Limb (tissue), 2 donors: ENCODE data around the gene ATPAF2.
A peak's percentile ranks its signal among the peaks of the same experiment; 100 is the strongest.

Source experiments
- DNase-seq, 2 donors: peaks; one replicate each; pipeline ENCODE4 v3.0.0-alpha.2; 2016; ENCODE audit errors: extremely low spot score in 2 of 2

ATPAF2 gene

DNA sequence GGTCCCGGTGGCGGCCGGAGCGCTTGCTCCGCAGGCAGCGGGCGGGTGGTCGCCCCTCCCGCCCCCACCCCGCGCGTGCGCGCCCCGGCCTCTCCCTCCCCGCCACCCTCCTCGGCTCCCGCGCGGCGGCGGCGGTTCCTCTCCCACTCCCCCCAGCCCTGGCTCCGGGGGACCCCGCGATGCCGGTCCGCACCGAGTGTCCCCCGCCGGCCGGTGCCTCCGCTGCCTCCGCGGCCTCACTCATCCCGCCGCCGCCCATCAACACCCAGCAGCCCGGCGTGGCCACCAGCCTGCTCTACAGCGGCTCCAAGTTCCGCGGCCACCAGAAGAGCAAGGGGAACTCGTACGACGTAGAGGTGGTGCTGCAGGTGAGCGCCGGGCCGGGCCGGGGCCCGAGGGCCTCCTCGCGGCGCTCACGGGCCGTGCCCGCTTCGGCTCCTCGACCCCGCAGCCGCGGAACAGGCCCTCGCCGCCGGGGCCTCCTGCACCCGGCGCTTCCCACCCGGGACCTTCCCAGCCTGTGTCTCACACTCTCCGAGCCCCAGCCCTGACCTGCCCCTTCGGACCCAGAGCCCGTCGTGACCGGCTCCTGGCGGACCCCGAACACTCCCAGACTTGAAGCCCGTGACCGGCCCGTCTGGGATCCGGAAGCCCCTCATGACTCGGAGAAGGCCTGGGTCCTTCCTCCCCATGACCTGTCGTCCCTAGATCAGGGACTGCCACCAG is 730 bp upstream of the ATPAF2 start:
- DNase-seq: no peak

DNA sequence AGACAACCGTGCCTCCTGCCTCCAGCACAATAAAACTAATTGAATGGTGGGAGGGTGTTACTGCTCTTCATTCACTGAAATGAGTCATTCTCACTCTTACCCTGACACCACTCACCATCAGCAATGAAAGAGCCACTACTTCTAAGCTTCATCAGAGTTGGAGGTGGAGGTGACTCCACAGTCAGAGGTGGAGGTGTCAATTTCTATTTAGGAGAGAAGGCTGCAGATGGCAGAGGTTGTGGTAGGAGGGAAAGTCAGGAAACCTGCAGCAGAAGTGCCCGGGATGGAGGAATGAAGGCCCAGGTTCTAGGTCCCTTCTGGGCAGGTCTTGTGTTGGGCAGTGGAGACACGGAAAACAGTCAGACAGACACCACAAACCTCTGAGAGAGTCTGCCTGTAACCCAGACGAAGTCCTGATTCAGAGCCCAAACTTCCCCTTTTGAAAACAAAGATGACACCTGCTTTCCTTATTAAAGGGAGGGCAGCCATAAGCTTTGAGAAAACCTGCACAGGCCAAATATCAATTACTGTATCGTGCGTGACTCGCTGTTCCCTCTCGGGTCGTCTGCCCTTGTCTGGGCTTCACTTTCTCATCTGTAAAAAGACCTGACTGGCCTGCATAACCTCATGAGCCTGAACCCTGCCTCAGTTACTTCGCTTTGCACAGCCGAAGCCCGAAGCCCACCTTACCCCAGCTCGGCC is 668 bp downstream of the ATPAF2 start:
- DNase-seq: no peak

DNA sequence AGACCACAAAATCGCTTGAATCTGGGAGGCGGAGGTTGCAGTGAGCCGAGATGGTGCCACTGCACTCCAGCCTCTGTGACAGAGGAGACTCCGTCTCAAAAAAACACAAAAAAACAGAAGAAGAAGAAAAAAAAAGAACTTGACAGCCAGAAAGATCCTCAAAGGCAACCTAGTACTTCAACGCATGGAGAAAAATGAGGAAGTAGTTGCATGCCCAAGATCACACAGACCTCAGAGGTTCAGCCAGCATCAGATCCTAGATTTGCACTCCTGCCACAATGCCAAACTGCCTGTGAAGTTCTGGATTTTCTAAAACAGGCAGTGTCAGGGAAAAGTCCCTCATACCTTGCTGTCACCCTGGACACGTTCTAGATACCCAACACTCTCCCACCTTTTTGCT is 1.5 kb downstream of the ATPAF2 start:
- no peak for DNase-seq

DNA sequence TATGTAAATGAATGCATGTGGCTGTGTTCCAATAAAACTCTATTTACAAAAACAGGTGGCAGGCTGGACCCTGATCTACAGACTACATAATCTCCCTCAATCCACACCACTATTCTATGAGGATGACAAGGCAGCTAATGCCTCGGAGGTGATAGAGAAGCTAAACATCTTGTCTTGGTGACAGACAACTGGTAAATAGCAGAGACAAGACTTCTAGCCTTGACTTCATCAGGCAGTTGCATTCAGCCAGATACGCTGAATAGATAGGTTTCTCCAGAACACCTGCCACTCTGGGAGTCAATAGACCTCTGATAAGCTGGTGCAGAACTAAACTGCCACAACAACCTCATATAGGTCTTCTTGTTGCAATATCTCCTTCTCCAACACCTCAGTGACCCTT is 3.3 kb downstream of the ATPAF2 start:
- no peak for DNase-seq

DNA sequence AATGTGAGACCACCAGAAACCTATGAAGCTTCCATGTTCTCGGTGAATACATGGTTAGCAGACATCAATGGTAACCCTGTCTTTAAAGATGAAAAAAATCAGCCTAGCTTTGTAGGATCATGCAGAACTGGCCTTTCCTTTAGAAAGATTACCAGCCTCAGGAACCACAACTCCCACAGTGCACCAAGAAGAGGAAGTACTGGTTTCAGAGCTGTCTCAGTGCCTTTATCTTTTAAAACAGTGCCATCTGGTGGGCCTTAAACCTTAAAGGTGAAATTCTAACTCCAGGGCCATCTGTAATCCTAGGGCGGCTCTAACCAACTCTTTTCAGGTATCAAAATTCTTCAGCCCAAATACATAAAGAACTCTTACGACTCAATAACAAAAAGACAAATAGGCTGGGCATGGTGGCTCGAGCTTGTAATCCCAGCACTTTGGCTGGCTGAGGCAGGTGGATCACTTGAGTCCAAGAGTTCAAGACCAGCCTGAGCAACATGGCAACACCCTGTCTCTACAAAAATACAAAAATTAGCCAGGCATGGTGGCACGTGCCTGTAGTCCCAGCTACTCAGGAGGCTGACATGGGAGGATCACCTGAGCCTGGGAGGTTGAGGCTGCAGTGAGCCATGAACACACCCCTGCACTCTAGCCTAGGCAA is 5.4 kb downstream of the ATPAF2 start:
- peak; percentile 42 to 91 for DNase-seq

DNA sequence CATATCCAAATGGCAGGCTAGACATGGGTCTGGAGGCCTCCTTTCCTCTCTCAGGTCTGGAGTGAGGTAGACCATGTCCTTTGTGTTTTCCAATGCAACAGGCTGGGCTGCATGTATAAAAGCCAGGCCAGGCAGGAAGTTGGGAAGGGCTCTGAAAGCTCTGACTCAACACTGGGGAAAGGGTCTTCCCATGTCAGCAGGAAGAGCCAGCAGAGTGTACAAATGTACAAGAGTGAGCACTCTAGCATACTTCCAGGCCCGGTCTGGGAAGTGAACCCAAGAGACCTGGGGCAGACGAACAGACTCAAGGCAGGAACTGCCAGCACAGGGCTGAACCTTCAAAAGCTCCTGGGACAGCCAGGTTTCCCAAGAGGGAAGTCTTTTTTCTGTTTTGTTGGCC is 7.0 kb downstream of the ATPAF2 start:
- DNase-seq: no peak

DNA sequence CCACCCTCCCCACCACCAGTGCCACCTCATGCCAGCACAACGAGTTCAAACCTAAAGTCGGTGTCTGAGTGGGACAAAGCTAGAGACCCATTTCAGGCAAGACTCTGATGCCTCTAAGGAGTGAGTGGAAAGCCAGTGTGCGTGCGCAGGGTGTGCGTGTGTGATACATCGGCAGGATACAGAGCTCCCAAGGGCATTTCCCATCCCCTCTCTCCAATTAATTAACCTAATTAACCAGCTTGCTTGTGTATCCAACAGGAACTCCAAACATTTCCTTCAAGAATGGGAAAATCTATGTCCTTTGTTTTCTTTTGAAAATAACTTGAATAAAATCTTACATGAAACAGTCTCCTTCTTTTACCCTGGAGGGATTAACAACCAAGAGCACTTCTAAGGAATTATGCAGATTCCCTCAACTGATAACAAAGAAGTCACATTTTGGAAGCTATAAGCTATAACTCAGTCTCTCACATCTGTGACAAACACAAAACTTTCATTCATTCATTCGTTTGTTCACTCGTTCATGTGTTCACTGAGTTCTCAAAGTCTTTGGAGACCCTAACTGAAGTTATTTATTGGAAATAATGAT is 9.9 kb downstream of the ATPAF2 start:
- no peak for DNase-seq

DNA sequence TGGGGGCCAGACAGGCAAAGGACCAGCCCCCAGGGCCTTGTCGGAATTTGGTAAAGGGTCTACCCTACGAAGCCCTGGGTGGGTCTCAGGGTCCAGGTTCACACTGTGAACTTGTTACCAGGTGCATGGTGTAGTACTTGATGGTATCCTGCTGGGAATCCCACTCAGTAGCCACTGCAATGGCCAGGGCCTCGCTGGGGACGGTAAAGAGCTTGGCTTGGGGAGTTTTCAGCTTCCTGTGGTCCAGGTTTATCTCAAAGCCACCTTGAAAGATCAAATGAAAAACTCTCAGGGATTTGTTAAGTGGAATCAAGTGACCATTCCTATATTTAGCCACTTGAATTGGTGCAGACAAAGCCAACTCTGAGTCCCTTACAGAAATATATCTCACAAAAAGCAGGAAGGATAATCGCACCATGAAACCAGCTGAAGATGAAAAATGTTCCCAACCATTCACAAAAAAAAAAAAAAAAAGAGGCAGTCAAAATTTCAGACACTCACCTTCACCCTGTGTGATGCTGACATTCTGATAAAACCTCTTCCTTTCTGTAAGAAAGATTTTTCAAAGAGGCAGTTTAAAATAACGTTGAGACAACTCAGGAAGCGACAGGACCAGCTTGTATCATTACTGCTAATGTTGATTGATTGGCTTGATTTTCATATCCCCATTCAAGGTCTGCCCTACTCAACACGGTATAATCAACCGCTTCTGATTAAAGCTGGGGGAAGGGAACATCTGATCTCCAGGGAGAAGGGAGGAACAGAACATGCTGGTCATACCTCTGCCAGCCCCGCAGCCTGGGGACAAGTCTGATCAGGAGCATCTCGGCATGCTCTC is 10.6 kb downstream of the ATPAF2 start:
- no peak for DNase-seq

DNA sequence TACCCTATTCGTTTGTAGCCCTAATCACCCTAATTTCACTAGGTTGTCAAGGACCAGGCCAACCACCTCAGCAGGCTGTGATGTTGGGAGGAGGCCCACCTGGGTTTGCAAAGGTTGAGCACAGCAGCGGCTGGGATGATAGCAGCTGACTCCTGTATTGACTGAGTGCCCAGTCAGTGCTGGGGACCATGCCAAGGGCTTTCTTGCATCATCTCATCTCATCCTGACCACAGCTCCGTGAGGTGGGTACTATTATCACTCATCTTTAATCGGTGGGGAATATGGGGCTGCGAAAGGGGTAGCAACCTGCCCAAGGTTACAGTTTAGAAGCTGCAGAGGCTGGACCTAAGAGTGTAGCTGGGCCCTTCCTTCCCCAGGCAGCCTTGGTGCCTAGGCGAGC is 11.7 kb downstream of the ATPAF2 start:
- no peak for DNase-seq

DNA sequence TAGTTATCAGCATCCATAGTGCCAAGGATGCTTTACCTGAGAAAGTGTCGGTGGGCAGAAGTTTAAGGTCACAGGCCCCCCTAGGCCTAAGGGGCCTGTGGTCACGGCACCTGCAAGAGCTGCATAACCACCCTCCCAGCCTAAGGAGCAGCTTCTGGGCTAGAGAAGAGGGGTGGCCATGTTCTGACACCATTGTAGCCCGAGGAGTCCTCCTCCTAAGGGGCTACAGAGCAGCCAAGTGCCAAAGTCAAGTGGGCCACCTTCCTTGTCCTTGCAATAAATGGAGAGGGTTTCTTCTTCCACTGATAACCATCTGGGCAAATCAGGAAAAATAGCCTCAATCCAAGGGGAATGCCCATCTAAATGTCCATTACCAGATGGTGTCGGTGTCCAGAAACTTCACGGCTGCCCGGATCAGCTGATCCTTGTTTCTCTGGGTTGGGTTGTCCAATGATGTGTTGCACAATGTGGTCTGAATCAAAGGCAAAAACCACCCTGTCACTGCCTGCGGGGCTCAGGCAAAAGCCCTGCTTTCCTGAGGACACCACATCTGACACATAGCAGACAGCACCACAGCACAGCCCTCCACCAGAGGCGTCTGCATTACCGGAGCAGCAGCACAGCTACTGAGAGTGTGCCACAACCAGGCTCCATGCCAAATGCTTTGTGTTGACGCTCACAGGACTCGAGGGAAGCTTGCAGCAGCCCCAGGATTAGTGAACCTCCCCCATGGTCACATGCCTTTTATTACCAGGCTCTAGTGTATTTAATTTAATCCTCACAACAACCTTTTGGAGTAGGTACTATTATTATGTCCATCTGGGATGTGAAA is 12.8 kb downstream of the ATPAF2 start:
- no peak for DNase-seq

DNA sequence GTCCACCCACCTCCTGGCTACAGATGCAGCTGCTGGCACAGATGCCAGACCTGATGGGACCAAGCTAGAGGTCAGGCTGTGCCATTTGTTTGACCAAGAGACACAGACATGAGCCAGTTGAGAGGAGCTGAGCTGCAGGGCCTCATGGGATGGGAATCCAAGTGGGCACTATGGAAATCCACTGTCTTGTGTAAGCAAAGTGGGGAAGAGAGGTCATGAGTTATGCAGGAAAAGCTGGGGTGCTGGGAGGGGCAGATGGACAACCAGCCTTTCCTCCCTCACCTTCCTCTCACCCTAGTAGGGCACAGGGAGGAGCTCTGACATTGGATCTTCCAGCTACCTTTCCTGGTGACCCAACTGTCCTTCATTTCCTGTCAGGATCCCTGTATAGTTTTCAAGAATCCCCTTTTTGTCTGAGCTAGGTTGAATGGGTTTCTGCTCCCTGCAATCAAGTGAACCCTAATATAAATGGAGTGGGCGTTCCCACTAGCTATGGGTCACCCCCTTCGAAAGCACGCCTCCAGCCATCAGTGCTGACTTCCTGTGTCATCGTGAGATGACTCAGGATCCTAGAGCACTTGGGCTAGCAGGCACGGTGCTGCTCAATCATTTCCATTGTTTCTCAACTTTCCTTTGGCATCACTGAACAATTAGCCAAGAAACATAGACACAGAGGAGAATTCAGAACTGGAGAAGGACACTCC is 13.6 kb downstream of the ATPAF2 start:
- DNase-seq: no peak

DNA sequence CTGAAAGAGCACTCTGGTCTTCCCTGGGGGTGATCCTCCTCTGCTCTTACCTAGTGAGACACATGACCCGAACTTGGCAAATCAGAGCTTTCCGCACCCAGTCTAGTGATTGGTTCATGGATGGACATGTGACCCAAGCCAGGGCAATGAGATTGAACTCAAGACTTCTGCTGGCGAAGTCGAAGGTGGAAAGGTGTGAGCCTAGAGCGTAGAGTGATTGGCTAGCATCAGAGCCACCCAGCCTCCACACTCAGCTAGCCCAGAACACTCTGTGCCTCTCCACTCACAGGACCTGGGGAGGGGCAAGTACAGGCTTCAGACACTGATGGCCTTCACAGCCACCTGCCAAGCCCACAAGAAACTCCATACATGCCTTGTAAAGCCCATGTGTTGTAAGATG is 17.6 kb downstream of the ATPAF2 start:
- DNase-seq: no peak

DNA sequence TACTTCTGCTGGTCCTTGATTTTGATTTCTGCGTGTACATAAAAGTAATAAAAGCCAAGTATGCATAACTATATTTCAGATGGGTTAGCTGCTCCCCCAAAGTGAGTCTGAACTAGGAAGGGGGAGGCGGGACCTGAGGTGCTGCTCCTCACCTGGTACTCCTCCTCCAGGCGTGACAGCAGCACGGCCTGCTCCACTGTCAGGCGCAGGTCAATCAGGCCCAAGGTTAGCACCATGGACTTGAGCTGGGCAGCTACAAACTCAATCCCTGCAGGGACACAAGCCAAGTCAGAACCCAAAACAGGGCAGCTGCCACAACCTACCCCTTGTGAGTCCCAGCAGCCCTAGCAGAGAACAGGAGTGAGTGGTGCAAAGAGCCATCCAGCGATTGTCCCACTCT is 18.0 kb downstream of the ATPAF2 start:
- no peak for DNase-seq

DNA sequence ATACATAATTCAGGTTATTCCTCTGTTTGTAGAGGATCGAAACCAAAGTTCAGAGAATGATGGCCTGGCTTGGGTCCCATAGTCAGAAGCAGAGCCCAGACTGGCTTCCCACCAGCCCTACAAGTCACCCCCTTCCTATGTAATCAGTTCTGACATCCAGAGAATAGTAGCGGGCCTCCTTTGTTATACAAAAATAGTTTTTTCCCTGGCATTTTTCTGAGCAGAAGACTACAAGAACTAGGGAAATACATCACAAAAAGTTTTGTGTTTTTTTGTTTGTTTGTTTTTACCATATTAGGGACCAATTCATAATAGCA is 19.2 kb downstream of the ATPAF2 start:
- DNase-seq: no peak

DNA sequence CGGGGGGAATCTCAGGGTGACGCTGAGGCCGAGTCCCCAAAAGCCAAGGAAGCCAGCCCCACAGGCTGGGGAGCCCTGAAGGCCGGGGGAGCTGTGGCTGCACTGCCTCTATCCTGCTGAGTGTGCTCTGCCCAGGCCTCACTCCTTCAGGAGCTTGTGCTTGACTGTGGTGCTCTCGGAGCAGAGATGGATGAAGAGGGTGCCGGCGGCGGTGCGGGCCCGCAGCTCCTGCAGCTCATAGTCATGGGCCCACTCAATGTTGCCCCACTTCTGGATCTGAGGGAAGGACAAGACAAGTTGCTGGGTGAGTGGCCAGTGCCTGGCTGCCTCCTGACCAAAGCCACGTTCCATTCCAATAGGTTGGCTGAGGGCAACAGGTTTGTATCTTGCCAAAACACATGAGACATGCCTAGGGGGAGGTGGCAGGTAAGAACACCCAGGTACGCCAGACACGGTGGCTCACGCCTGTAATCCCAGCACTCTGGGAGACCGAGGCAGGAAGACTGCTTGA is 20.5 kb downstream of the ATPAF2 start:
- no peak for DNase-seq

DNA sequence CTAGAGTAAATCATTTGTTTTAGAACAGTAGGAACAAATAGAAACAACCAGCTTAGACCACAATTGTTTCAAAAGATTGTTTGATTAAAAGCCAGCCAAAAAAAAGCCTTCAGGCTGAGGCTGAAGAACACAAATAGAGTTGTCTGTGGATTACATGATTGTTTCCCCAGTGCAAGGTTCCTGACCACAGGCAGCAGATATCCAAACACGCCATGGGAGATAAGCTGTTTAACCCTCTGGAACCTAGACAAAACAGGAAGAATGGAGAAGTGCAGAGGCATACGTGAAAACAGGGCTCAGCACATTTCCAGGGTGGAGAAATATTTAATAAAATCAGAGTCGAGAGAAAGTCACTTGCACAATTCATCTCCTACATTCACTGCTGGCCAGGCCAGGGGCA is 21.0 kb downstream of the ATPAF2 start:
- DNase-seq: no peak

DNA sequence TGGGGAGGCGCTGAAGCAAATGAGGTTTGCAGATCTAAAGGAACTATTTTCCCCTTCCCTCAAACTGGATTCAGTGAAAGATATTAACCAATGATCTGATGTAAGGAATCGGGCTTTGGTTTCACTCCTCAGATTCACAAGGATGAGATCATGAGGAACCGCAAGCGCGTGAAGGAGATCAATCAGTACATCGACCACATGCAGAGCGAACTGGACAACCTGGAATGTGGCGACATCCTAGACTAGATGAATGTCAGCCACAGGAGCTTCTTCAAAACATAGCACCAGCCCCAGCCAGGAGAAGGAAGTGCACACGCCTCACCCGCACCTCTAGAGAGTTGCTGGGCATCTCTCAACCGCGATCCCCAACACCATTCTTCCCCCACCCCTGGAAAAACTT is 22.5 kb downstream of the ATPAF2 start:
- DNase-seq: no peak

DNA sequence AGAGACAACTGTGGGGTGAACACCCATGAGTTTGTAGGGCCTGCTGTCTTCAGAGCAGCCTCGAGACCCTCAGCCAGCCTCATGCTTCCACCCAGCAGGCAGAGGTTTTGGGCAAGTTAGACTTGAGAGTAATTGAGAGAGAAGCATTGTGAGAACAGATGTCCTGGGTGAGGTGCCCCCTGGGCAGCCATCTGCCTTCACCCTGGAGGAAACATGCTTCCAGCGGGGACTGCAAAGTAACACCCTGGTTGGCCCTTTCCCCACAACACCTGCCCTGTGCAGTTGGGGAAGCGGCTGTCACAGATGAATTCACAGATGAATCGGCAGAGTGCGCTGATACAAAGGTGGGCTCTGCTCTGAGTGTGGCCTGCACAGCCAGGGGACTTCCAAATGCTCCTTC is 23.4 kb downstream of the ATPAF2 start:
- no peak for DNase-seq

DNA sequence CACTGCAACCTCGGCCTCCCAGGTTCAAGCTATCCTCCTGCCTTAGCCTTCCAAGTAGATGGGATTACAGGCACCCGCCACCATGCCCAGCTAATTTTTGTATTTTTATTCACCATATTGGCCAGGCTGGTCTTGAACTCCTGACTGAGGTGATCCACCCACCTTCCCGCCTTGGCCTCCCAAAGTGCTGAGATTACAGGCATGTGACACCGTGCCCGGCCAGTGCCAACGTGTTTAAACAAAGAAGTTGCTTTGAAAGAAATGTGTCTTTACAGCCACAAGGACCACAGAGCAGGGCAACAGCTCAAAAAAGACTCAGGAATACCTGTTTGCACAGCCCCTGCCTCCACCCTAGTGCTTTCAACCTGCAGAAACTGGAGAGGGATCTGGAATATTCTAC is 25.0 kb downstream of the ATPAF2 start:
- no peak for DNase-seq

DNA sequence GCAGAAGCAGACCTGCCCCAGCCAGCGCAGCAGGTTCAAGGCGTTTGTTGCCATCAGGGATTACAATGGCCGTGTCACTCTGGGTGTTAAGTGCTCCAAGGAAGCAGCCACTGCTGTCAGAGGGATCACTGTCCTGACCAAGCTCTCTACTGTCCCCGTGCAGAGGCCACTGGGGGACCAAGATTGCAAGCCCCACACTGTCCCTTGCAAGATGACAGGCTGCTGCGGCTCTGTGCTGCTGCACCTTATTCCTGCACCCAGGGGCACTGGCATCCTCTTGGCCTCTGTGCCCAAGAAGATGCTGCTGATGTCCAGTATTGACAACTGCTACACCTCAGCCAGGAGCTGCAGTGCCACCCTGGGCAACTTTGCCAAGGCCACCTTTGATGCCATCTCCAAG is 27.7 kb downstream of the ATPAF2 start:
- no peak for DNase-seq
